Hepatocyte (in vitro differentiated cells): ENCODE results near the gene IL15RA.

Experiments used
- EZH2 ChIP-seq: fragments of 200-600 bp; sonication (generic); IDR thresholded peaks from 2 replicates; pipeline ENCODE4 v1.6.1; 2016; ENCODE audit warnings: antibody characterized with exemption, mild to moderate bottlenecking, borderline replicate concordance
- TF ChIP-seq, protein P1 (sequence below): fragments of 200-600 bp; sonication (generic); IDR thresholded peaks from 2 replicates; pipeline ENCODE4 v1.5.1; 2016; ENCODE audit warnings: antibody characterized with exemption, mild to moderate bottlenecking; ENCODE audit not compliant: poor library complexity

DNA sequence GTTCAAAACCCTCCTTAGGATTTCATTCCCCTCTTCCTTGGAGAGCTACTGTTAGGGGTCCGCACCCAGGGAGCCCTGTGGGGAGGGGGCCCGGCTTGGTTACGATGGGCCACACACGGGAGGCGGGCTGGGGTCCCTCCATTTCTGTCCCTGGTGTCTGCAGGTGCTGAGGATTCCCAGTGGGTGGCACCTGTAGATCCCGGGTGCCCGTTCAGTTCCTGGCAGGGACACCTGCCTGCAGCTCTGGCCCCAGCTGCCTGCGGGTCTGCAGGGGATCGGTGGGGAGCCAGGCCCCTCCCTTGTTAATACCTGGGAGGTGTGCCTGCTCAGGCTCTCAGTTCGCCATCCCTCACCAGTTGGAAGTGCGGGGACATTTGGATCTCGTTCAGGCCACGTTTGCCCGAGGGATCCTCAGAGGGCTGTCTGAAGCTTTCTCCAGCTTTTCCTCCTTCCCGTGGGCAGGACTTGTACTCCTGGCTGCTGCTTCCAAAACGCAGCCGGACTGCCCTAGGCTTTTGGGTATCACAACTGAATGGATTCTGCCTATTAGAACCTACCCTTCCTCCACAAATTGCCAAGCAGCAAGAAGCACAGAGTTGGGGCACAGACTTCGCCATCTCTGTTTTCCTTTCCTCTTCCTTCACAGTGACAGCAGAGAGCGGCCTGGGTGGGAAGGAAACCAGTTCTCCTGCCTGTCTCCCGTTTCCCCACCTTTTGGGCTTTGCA, 22.3 kb upstream of the IL15RA start:
- TF ChIP-seq, protein P1, sequence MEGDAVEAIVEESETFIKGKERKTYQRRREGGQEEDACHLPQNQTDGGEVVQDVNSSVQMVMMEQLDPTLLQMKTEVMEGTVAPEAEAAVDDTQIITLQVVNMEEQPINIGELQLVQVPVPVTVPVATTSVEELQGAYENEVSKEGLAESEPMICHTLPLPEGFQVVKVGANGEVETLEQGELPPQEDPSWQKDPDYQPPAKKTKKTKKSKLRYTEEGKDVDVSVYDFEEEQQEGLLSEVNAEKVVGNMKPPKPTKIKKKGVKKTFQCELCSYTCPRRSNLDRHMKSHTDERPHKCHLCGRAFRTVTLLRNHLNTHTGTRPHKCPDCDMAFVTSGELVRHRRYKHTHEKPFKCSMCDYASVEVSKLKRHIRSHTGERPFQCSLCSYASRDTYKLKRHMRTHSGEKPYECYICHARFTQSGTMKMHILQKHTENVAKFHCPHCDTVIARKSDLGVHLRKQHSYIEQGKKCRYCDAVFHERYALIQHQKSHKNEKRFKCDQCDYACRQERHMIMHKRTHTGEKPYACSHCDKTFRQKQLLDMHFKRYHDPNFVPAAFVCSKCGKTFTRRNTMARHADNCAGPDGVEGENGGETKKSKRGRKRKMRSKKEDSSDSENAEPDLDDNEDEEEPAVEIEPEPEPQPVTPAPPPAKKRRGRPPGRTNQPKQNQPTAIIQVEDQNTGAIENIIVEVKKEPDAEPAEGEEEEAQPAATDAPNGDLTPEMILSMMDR: no peak
- TF ChIP-seq EZH2: no peak
